Adrenal gland (tissue), 12 donors: Measurements from ENCODE around the gene NAV2. TPM values are rescaled to one million over a fixed set of nuclear protein-coding genes. Genes with fewer than 3 reads are reported as not detected.
"Not testable (repeated sequence)": the region's sequence is repeated elsewhere in the genome, so short reads cannot be mapped to it uniquely, and the experiment has no call there.

Experiments
- DNase-seq, 7 donors: peaks; one replicate each; pipeline ENCODE4 v3.0.0-alpha.2; 2019 to 2020
- H3K27ac ChIP-seq, 5 donors: fragments of 200-600 bp; sonication (generic) in 4 of 5; 1 replicate in 3 of 5; 2 replicates in 2 of 5; pipeline versions ENCODE4 v1.5.1 to v1.8.0; 2016 to 2020; ENCODE audit warnings: mild to moderate bottlenecking in 1 of 5
- H3K27me3 ChIP-seq: fragments of 200-600 bp; 2 replicates; pipeline ENCODE4 v1.8.0; 2021
- H3K36me3 ChIP-seq, 2 donors: fragments of 200-600 bp; replicated peaks in 1 of 2; 1 replicate in 1 of 2; 2 replicates in 1 of 2; pipeline versions ENCODE4 v1.5.1 to v1.8.0; 2018 to 2022
- H3K4me1 ChIP-seq, 2 donors: fragments of 200-600 bp; replicated peaks in 1 of 2; 1 replicate in 1 of 2; 2 replicates in 1 of 2; pipeline versions ENCODE4 v1.5.1 to v1.8.0; 2018 to 2021
- H3K4me3 ChIP-seq, 4 donors: fragments of 200-600 bp; sonication (generic) in 3 of 4; one replicate each; pipeline ENCODE4 v1.5.1; 2016 to 2018
- H3K9me3 ChIP-seq, 3 donors: fragments of 200-600 bp; sonication (generic) in 1 of 3; replicated peaks in 1 of 3; 1 replicate in 2 of 3; 2 replicates in 1 of 3; pipeline versions ENCODE4 v1.5.1 to v1.8.0; 2016 to 2021
- CTCF ChIP-seq, 6 experiments: fragments of 450-650 bp in 4 of 6; fragments of 200-600 bp in 2 of 6; sonication (generic) in 1 of 6; IDR thresholded peaks; 1 replicate in 5 of 6; 2 replicates in 1 of 6; pipeline versions ENCODE4 v1.5.1 to v1.8.0; 2016 to 2021; ENCODE audit warnings: antibody characterized with exemption in 6 of 6, mild to moderate bottlenecking in 2 of 6, moderate library complexity in 1 of 6
- POLR2A ChIP-seq, 2 donors: fragments of 450-650 bp; IDR thresholded peaks; one replicate each; pipeline ENCODE4 v1.6.1; 2017; ENCODE audit warnings: antibody characterized with exemption in 2 of 2, mild to moderate bottlenecking in 2 of 2, moderate library complexity in 1 of 2
- WGBS, 4 donors: extraction: QIAGEN DNeasy Blood & Tissue Kit in 2 of 4; methylation state at CpG; one replicate each; pipeline versions ENCODE4 v1.1.5 to v1.1.7; 2013 to 2017; 5-methylcytosine and 5-hydroxymethylcytosine counted together
- intact Hi-C, 2 donors: fragments of 100-400 bp; cut with DNase I; formaldehyde crosslinking; loops; one replicate each; pipeline versions ENCODE4 v1.14.1 to v1.15.0; 2022 to 2023
- polyA plus RNA-seq, 3 donors: library from polyadenylated mRNA; stranded (reverse); fragments of 200-250 nt in 2 of 3; fragments of 350-450 nt in 1 of 3; fragmentation: Illumina TruSeq in 1 of 3; extraction: RNeasy Lipid Tissue Mini Kit (QIAGEN cat#74804) in 1 of 3; gene quantifications; one replicate each; pipeline ENCODE4 v1.2.3, GENCODE V29; 2013 to 2014
- total RNA-seq, 9 donors: library from RNA; depleted of rRNA in 4 of 9; stranded (reverse); fragments of >200 nt in 4 of 9; fragments of 120-200 nt in 1 of 9; fragmentation: NEBNext Ultra II Directional in 1 of 9; extraction: Animal tissue kit (Norgen Biotek cat#: 25700) in 1 of 9; gene quantifications; one replicate each; pipeline versions ENCODE4 v1.1.0 to v1.2.4, GENCODE V29; 2013 to 2023
- donor health status: healthy with polysubstance abuse.
- donor health status: Bipolar disorder and iron deficiency.
- donor health status: DM: yes; HTN: yes; CAD: no.
- donor health status: DM: no; HTN: no; CAD: no.
- donor health status: DM: no; HTN: no; CAD: no.
- donor health status: DM: yes; HTN: yes; CAD: no.

The NAV2 gene
- total and polyA plus RNA-seq, 12 donors = 1.6 to 9.2 (median 5.5) TPM

- TF ChIP-seq POLR2A (IDR thresholded peaks at IDR 0.05) = no peak
- no peak for TF ChIP-seq CTCF (IDR thresholded peaks at IDR 0.05)
- intact Hi-C loops = no loop called here
Measured at GRCh38 chr11:19891022-19891421, 178.4 kb downstream of the NAV2 start.

GRCh38 chr11:19892387-19892786, 179.8 kb downstream of the NAV2 start:
- H3K9me3 ChIP-seq = no peaks in the 10 kb centered on the region
- 92 to 96% (median 95%) methylated on average over 11 of the region's 11 CpGs for WGBS, 4 donors
- H3K36me3 ChIP-seq = no peaks in the 10 kb centered on the region
- no peak for TF ChIP-seq CTCF (IDR thresholded peaks at IDR 0.05)
- no peak for TF ChIP-seq POLR2A (IDR thresholded peaks at IDR 0.05)
- H3K27me3 ChIP-seq = no peaks in the 10 kb centered on the region
- DNase-seq = no peak
- no peak overlapping the region for H3K4me3 ChIP-seq
- H3K4me1 ChIP-seq = no peaks in the 10 kb centered on the region
- intact Hi-C loops = no loop called here
- no peak overlapping the region for H3K27ac ChIP-seq

More at GRCh38 chr11:19891022-19891421, 178.4 kb downstream of the NAV2 start:
- Histone ChIP-seq H3K27me3 (no peaks in the 10 kb centered on the region), H3K4me3 (no peak overlapping the region), H3K36me3 (no peaks in the 10 kb centered on the region), H3K27ac (no peak overlapping the region), H3K4me1 (no peaks in the 10 kb centered on the region), H3K9me3 (no peaks in the 10 kb centered on the region)
- DNase-seq = no peak

- 80 to 90% (median 86%) methylated on average over 1 of the region's 1 CpG for WGBS, 4 donors
- Histone ChIP-seq H3K36me3 (no peaks in the 10 kb centered on the region), H3K9me3 (no peaks in the 10 kb centered on the region), H3K4me1 (no peaks in the 10 kb centered on the region), H3K27me3 (no peaks in the 10 kb centered on the region), H3K4me3 (no peak overlapping the region), H3K27ac (no peak overlapping the region)
- no peak for TF ChIP-seq CTCF (IDR thresholded peaks at IDR 0.05)
- TF ChIP-seq POLR2A (IDR thresholded peaks at IDR 0.05) = no peak
- DNase-seq = no peak
- intact Hi-C loops = no loop called here
Measured at GRCh38 chr11:19892876-19893275, 180.2 kb downstream of the NAV2 start.

GRCh38 chr11:19894404-19894803, 181.8 kb downstream of the NAV2 start:
- H3K4me1 ChIP-seq = no peaks in the 10 kb centered on the region
- WGBS, 4 donors = 80 to 91% (median 89%) methylated on average over 2 of the region's 2 CpGs
- H3K36me3 ChIP-seq = no peaks in the 10 kb centered on the region
- no peak overlapping the region for H3K27ac ChIP-seq
- intact Hi-C loops = no loop called here
- H3K4me3 ChIP-seq = no peak overlapping the region
- H3K27me3 ChIP-seq = no peaks in the 10 kb centered on the region
- no peak for TF ChIP-seq POLR2A (IDR thresholded peaks at IDR 0.05)
- no peak for TF ChIP-seq CTCF (IDR thresholded peaks at IDR 0.05)
- no peak for DNase-seq
- no peaks in the 10 kb centered on the region for H3K9me3 ChIP-seq

- intact Hi-C loops, H3K9me3 ChIP-seq, H3K4me1 ChIP-seq, H3K36me3 ChIP-seq, H3K4me3 ChIP-seq, H3K27me3 ChIP-seq, H3K27ac ChIP-seq, DNase-seq: not testable (repeated sequence)
- 72 to 100% (median 97%) methylated on average over 3 of the region's 3 CpGs for WGBS, 4 donors
Measured at GRCh38 chr11:19895037-19895436, 182.4 kb downstream of the NAV2 start.
